ENCODE measurements around the gene NFKBIE. TPM values are rescaled to one million over a fixed set of nuclear protein-coding genes. Genes with fewer than 3 reads are reported as not detected.

Gene NFKBIE
- total and polyA plus RNA-seq, 2 of the 13 experiments (the other 11 are each of a cell fraction or from before 2014, with no cell fraction given) = 6.7 to 14.5 TPM

GRCh38 chr6:44265007-44265721 lies at the start of gene NFKBIE (continued):
- TF ChIP-seq ZNF564 (CRISPR knock-in tag; IDR thresholded peaks at IDR 0.05) (peak; percentile 12; the same call in 1 of the 2 replicates), ZSCAN12 (CRISPR knock-in tag; IDR thresholded peaks at IDR 0.05) (peak; percentile 85), ZNF343 (CRISPR knock-in tag; IDR thresholded peaks at IDR 0.05) (peak; percentile 47; the same call in 1 of the 2 replicates), HNRNPK (IDR thresholded peaks at IDR 0.05; ENCODE audit: low read depth, low read length, poor library complexity, severe bottlenecking) (peak; percentile 49), KIAA2018 (CRISPR knock-in tag; IDR thresholded peaks at IDR 0.05; ENCODE audit: borderline replicate concordance) (no peak), DNMT1 (CRISPR knock-in tag; IDR thresholded peaks at IDR 0.05) (0 out of 2 replicates have a peak, but pooled peaks have one; percentile 63), MTF1 (CRISPR knock-in tag; IDR thresholded peaks at IDR 0.05) (no peak), SATB2 (CRISPR knock-in tag; IDR thresholded peaks at IDR 0.05) (no peak), AGO2 (optimal IDR thresholded peaks at IDR 0.05; ENCODE audit: low read depth, low read length) (peak; percentile 83), ZNF552 (CRISPR knock-in tag; IDR thresholded peaks at IDR 0.05; ENCODE audit: borderline replicate concordance) (no peak), DDIT3 (CRISPR knock-in tag; IDR thresholded peaks at IDR 0.05) (0 out of 2 replicates have a peak, but pooled peaks have one; percentile 17), ZNF619 (CRISPR knock-in tag; IDR thresholded peaks at IDR 0.05) (peak; percentile 88; the same call in 1 of the 2 replicates), TRAFD1 (CRISPR knock-in tag; IDR thresholded peaks at IDR 0.05; ENCODE audit: borderline replicate concordance) (no peak), HHEX (CRISPR knock-in tag; IDR thresholded peaks at IDR 0.05) (no peak)

Data from HepG2 (cell line).